ENCODE results near the gene AIF1L. TPM values are rescaled to one million over a fixed set of nuclear protein-coding genes. Genes with fewer than 3 reads are reported as not detected.

Gene AIF1L
- total RNA-seq, 1 experiment from 2014 or later = 103 TPM

GRCh38 chr9:131145245-131145644, 48.9 kb downstream of the AIF1L start (continued):
- no peak for TF ChIP-seq HMGXB4 (CRISPR knock-in tag; IDR thresholded peaks at IDR 0.05)
- TF ChIP-seq, protein P1, sequence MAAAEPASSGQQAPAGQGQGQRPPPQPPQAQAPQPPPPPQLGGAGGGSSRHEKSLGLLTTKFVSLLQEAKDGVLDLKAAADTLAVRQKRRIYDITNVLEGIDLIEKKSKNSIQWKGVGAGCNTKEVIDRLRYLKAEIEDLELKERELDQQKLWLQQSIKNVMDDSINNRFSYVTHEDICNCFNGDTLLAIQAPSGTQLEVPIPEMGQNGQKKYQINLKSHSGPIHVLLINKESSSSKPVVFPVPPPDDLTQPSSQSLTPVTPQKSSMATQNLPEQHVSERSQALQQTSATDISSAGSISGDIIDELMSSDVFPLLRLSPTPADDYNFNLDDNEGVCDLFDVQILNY (CRISPR knock-in tag; IDR thresholded peaks at IDR 0.05) = no peak
- no peak for TF ChIP-seq FOXK1 (CRISPR knock-in tag; IDR thresholded peaks at IDR 0.05)
- TF ChIP-seq KAT7 (CRISPR knock-in tag; IDR thresholded peaks at IDR 0.05; ENCODE audit: borderline replicate concordance) = no peak
- TF ChIP-seq, protein P2, sequence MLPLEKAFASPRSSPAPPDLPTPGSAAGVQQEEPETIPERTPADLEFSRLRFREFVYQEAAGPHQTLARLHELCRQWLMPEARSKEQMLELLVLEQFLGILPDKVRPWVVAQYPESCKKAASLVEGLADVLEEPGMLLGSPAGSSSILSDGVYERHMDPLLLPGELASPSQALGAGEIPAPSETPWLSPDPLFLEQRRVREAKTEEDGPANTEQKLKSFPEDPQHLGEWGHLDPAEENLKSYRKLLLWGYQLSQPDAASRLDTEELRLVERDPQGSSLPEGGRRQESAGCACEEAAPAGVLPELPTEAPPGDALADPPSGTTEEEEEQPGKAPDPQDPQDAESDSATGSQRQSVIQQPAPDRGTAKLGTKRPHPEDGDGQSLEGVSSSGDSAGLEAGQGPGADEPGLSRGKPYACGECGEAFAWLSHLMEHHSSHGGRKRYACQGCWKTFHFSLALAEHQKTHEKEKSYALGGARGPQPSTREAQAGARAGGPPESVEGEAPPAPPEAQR (CRISPR knock-in tag; IDR thresholded peaks at IDR 0.05) = no peak
- no peak for TF ChIP-seq OVOL2 (CRISPR knock-in tag; IDR thresholded peaks at IDR 0.05; ENCODE audit: borderline replicate concordance)
- TF ChIP-seq, protein P3, sequence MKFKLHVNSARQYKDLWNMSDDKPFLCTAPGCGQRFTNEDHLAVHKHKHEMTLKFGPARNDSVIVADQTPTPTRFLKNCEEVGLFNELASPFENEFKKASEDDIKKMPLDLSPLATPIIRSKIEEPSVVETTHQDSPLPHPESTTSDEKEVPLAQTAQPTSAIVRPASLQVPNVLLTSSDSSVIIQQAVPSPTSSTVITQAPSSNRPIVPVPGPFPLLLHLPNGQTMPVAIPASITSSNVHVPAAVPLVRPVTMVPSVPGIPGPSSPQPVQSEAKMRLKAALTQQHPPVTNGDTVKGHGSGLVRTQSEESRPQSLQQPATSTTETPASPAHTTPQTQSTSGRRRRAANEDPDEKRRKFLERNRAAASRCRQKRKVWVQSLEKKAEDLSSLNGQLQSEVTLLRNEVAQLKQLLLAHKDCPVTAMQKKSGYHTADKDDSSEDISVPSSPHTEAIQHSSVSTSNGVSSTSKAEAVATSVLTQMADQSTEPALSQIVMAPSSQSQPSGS (CRISPR knock-in tag; IDR thresholded peaks at IDR 0.05; ENCODE audit: borderline replicate concordance, low read depth) = no peak
- no peak for TF ChIP-seq JAZF1 (CRISPR knock-in tag; IDR thresholded peaks at IDR 0.05)
- no peak for TF ChIP-seq ZNF423 (CRISPR knock-in tag; IDR thresholded peaks at IDR 0.05)
- TF ChIP-seq TCF7 (CRISPR knock-in tag; IDR thresholded peaks at IDR 0.05; ENCODE audit: low read depth) = no peak
- TF ChIP-seq, protein P4, sequence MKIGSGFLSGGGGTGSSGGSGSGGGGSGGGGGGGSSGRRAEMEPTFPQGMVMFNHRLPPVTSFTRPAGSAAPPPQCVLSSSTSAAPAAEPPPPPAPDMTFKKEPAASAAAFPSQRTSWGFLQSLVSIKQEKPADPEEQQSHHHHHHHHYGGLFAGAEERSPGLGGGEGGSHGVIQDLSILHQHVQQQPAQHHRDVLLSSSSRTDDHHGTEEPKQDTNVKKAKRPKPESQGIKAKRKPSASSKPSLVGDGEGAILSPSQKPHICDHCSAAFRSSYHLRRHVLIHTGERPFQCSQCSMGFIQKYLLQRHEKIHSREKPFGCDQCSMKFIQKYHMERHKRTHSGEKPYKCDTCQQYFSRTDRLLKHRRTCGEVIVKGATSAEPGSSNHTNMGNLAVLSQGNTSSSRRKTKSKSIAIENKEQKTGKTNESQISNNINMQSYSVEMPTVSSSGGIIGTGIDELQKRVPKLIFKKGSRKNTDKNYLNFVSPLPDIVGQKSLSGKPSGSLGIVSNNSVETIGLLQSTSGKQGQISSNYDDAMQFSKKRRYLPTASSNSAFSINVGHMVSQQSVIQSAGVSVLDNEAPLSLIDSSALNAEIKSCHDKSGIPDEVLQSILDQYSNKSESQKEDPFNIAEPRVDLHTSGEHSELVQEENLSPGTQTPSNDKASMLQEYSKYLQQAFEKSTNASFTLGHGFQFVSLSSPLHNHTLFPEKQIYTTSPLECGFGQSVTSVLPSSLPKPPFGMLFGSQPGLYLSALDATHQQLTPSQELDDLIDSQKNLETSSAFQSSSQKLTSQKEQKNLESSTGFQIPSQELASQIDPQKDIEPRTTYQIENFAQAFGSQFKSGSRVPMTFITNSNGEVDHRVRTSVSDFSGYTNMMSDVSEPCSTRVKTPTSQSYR (CRISPR knock-in tag; IDR thresholded peaks at IDR 0.05) = no peak
- TF ChIP-seq AR (CRISPR knock-in tag; IDR thresholded peaks at IDR 0.05) = no peak
- no peak for TF ChIP-seq EMX1 (CRISPR knock-in tag; IDR thresholded peaks at IDR 0.05)
- no peak for TF ChIP-seq IRF2 (CRISPR knock-in tag; IDR thresholded peaks at IDR 0.05; ENCODE audit: borderline replicate concordance, low read depth)

- Mint-ChIP-seq H3K36me3 (peaks cover 67% of the 10 kb centered on the region), H3K27ac (no peak overlapping the region), H3K27me3 (ENCODE audit: low read depth) (no peaks in the 10 kb centered on the region), H3K4me3 (no peak overlapping the region), H3K4me1 (no peaks in the 10 kb centered on the region), H3K9me3 (no peaks in the 10 kb centered on the region)
- POLR2A ChIA-PET = no interaction called here
- DNase-seq (ENCODE audit: low spot score) (no peak), ATAC-seq (no peak)
- CTCF ChIA-PET = no interaction called here
- TF ChIP-seq, protein P5, sequence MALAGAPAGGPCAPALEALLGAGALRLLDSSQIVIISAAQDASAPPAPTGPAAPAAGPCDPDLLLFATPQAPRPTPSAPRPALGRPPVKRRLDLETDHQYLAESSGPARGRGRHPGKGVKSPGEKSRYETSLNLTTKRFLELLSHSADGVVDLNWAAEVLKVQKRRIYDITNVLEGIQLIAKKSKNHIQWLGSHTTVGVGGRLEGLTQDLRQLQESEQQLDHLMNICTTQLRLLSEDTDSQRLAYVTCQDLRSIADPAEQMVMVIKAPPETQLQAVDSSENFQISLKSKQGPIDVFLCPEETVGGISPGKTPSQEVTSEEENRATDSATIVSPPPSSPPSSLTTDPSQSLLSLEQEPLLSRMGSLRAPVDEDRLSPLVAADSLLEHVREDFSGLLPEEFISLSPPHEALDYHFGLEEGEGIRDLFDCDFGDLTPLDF (CRISPR knock-in tag; IDR thresholded peaks at IDR 0.05) = no peak
- TF ChIP-seq MYBL2 (CRISPR knock-in tag; IDR thresholded peaks at IDR 0.05) (no peak), ATF3 (CRISPR knock-in tag; conservative IDR thresholded peaks at IDR 0.05) (no peak), NR2C2 (CRISPR knock-in tag; IDR thresholded peaks at IDR 0.05) (no peak), SOX15 (CRISPR knock-in tag; IDR thresholded peaks at IDR 0.05) (no peak), FOXJ3 (CRISPR knock-in tag; IDR thresholded peaks at IDR 0.05; ENCODE audit: borderline replicate concordance) (no peak)
- TF ChIP-seq, protein P1 (CRISPR knock-in tag; IDR thresholded peaks at IDR 0.05) = no peak
- TF ChIP-seq, protein P6, sequence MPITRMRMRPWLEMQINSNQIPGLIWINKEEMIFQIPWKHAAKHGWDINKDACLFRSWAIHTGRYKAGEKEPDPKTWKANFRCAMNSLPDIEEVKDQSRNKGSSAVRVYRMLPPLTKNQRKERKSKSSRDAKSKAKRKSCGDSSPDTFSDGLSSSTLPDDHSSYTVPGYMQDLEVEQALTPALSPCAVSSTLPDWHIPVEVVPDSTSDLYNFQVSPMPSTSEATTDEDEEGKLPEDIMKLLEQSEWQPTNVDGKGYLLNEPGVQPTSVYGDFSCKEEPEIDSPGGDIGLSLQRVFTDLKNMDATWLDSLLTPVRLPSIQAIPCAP (CRISPR knock-in tag; IDR thresholded peaks at IDR 0.05) = no peak
These were observed 49.9 kb downstream of the AIF1L start for GRCh38 chr9:131146186-131146585.
